Activated CD4-positive, alpha-beta T cell treated with anti-CD3 and anti-CD28 coated beads, Interleukin-2, Interleukin-6, amounts not matched to agents 100 ng/mL and 50 ng/mL, durations not matched to agents 16 hours and 8 hours (primary cell): Measurements from ENCODE around the gene PGRMC1.
"Not testable (repeated sequence)": the region's sequence is repeated elsewhere in the genome, so short reads cannot be mapped to it uniquely, and the experiment has no call there.

ENCODE experiments used
- DNase-seq: peaks from one replicate; pipeline ENCODE4 v3.0.0-alpha.2; 2020

The PGRMC1 gene

GRCh38 chrX:119235872-119236622 is at the start of gene PGRMC1:
TSS of gene PGRMC1 (plus strand) at chrX:119236285. CDS start at chrX:119236364, 79 bp downstream.
- peak; percentile 85 for DNase-seq

GRCh38 chrX:119186763-119187162 is 49.3 kb upstream of the PGRMC1 start:
- DNase-seq: no peak

- no peak for DNase-seq
Observed at GRCh38 chrX:119187298-119187697, 48.8 kb upstream of the PGRMC1 start.

- no peak for DNase-seq
Observed at GRCh38 chrX:119189115-119189514, 47.0 kb upstream of the PGRMC1 start.

- no peak for DNase-seq
Observed at GRCh38 chrX:119189595-119189994, 46.5 kb upstream of the PGRMC1 start.

GRCh38 chrX:119190091-119190681 is 45.9 kb upstream of the PGRMC1 start:
- no peak for DNase-seq

GRCh38 chrX:119190831-119191230 is 45.3 kb upstream of the PGRMC1 start:
- DNase-seq: no peak

- DNase-seq: no peak
Observed at GRCh38 chrX:119194621-119195020, 41.5 kb upstream of the PGRMC1 start.

- DNase-seq: no peak
Observed at GRCh38 chrX:119201570-119201969, 34.5 kb upstream of the PGRMC1 start.

GRCh38 chrX:119206203-119206602 is 29.9 kb upstream of the PGRMC1 start:
- no peak for DNase-seq

- not testable (repeated sequence) for DNase-seq
Observed at GRCh38 chrX:119207483-119207882, 28.6 kb upstream of the PGRMC1 start.

GRCh38 chrX:119208401-119209057 is 27.6 kb upstream of the PGRMC1 start:
- DNase-seq: no peak

GRCh38 chrX:119210931-119211648 is 25.0 kb upstream of the PGRMC1 start:
- DNase-seq: not testable (repeated sequence)

- DNase-seq: no peak
Observed at GRCh38 chrX:119211649-119212014, 24.5 kb upstream of the PGRMC1 start.

- no peak for DNase-seq
Observed at GRCh38 chrX:119218198-119218597, 17.9 kb upstream of the PGRMC1 start.

- no peak for DNase-seq
Observed at GRCh38 chrX:119222932-119223331, 13.2 kb upstream of the PGRMC1 start.

- no peak for DNase-seq
Observed at GRCh38 chrX:119223783-119224182, 12.3 kb upstream of the PGRMC1 start.

- DNase-seq: no peak
Observed at GRCh38 chrX:119226446-119226845, 9.6 kb upstream of the PGRMC1 start.

- no peak for DNase-seq
Observed at GRCh38 chrX:119228512-119229252, 7.4 kb upstream of the PGRMC1 start.

GRCh38 chrX:119229253-119229615 is 6.9 kb upstream of the PGRMC1 start:
- DNase-seq: no peak

GRCh38 chrX:119230850-119231249 is 5.2 kb upstream of the PGRMC1 start:
- peak; percentile 13 for DNase-seq

GRCh38 chrX:119231936-119232445 is 4.1 kb upstream of the PGRMC1 start:
- DNase-seq: no peak
